HepG2 (cell line): ENCODE measurements around the gene PLSCR4. TPM values are rescaled to one million over a fixed set of nuclear protein-coding genes. Genes with fewer than 3 reads are reported as not detected.
A peak's percentile ranks its signal among the peaks of the same experiment; 100 is the strongest.

ENCODE experiments used
- AKAP8 ChIP-seq: sonication (generic); formaldehyde crosslinking; IDR thresholded peaks from 2 replicates; pipeline ENCODE4 v1.5.1; 2020; ENCODE audit warnings: mild to moderate bottlenecking, missing genetic modification reagents
- ATF1 ChIP-seq: IDR thresholded peaks from 2 replicates; pipeline ENCODE4 v1.6.1; 2016; ENCODE audit warnings: mild to moderate bottlenecking, control low read depth
- CBX5 ChIP-seq: sonication (generic); formaldehyde crosslinking; IDR thresholded peaks from 2 replicates; pipeline ENCODE4 v1.4.0; 2020; ENCODE audit warnings: missing genetic modification reagents, borderline replicate concordance
- CREB1 ChIP-seq, 2 experiments: fragments of 450-650 bp in 1 of 2; IDR thresholded peaks; 2 replicates each; pipeline ENCODE4 v1.6.1; 2016 to 2017; ENCODE audit warnings: control low read depth in 1 of 2, mild to moderate bottlenecking in 1 of 2, missing compliant biosample characterization in 1 of 2, missing genetic modification characterization in 1 of 2
- DBP ChIP-seq: sonication (generic); formaldehyde crosslinking; IDR thresholded peaks from 2 replicates; pipeline ENCODE4 v1.4.0; 2020; ENCODE audit warnings: missing genetic modification reagents; ENCODE audit errors: not compliant biosample characterization
- HMG20B ChIP-seq: conservative IDR thresholded peaks from 2 replicates; pipeline ENCODE4 v1.6.1; 2016; ENCODE audit warnings: missing genetic modification reagents, missing compliant biosample characterization
- NCOA1 ChIP-seq: sonication (generic); formaldehyde crosslinking; IDR thresholded peaks from 2 replicates; pipeline ENCODE4 v1.9.0; 2021; ENCODE audit warnings: missing genetic modification reagents
- NCOA5 ChIP-seq: sonication (generic); formaldehyde crosslinking; IDR thresholded peaks from 2 replicates; pipeline ENCODE4 v1.4.0; 2020; ENCODE audit warnings: missing genetic modification reagents
- NFYC ChIP-seq: IDR thresholded peaks from 2 replicates; pipeline ENCODE4 v1.6.1; 2016; ENCODE audit warnings: missing genetic modification reagents, missing compliant biosample characterization
- NKX3-1 ChIP-seq: sonication (generic); formaldehyde crosslinking; IDR thresholded peaks from 2 replicates; pipeline ENCODE4 v1.5.0; 2020; ENCODE audit warnings: missing genetic modification reagents
- RFX1 ChIP-seq: fragments of 450-650 bp; IDR thresholded peaks from 2 replicates; pipeline ENCODE4 v1.6.1; 2017
- SMAD3 ChIP-seq: sonication (generic); formaldehyde crosslinking; IDR thresholded peaks from 2 replicates; pipeline ENCODE4 v1.4.0; 2020; ENCODE audit warnings: missing genetic modification reagents
- STAT5B ChIP-seq: sonication (generic); formaldehyde crosslinking; IDR thresholded peaks from 2 replicates; pipeline ENCODE4 v1.4.0; 2020; ENCODE audit warnings: missing genetic modification reagents
- TIGD3 ChIP-seq: sonication (generic); formaldehyde crosslinking; IDR thresholded peaks from 2 replicates; pipeline ENCODE4 v1.5.1; 2020; ENCODE audit warnings: mild to moderate bottlenecking, missing genetic modification reagents, borderline replicate concordance
- ZKSCAN5 ChIP-seq: sonication (generic); formaldehyde crosslinking; IDR thresholded peaks from 2 replicates; pipeline ENCODE4 v1.5.1; 2020; ENCODE audit warnings: mild to moderate bottlenecking, missing genetic modification reagents
- ZNF12 ChIP-seq: sonication (generic); formaldehyde crosslinking; IDR thresholded peaks from 2 replicates; pipeline ENCODE4 v1.5.0; 2020; ENCODE audit warnings: missing genetic modification reagents
- ZNF138 ChIP-seq: sonication (generic); formaldehyde crosslinking; IDR thresholded peaks from 2 replicates; pipeline ENCODE4 v1.5.0; 2020; ENCODE audit warnings: mild to moderate bottlenecking, low read depth, missing genetic modification reagents
- ZNF160 ChIP-seq: sonication (generic); formaldehyde crosslinking; IDR thresholded peaks from 2 replicates; pipeline ENCODE4 v1.8.0; 2022; ENCODE audit warnings: mild to moderate bottlenecking, inconsistent platforms, missing genetic modification reagents
- ZNF331 ChIP-seq: sonication (generic); formaldehyde crosslinking; IDR thresholded peaks from 2 replicates; pipeline ENCODE4 v1.4.0; 2020; ENCODE audit warnings: missing genetic modification reagents
- ZNF569 ChIP-seq: sonication (generic); formaldehyde crosslinking; IDR thresholded peaks from 2 replicates; pipeline ENCODE4 v1.5.0; 2020; ENCODE audit warnings: mild to moderate bottlenecking, missing genetic modification reagents, moderate library complexity, borderline replicate concordance
- ZNF660 ChIP-seq: sonication (generic); formaldehyde crosslinking; IDR thresholded peaks from 2 replicates; pipeline ENCODE4 v1.5.1; 2020; ENCODE audit warnings: mild to moderate bottlenecking, low read depth, missing genetic modification reagents, borderline replicate concordance
- ZNF709 ChIP-seq: sonication (generic); formaldehyde crosslinking; IDR thresholded peaks from 2 replicates; pipeline ENCODE4 v1.5.0; 2020; ENCODE audit warnings: mild to moderate bottlenecking, missing genetic modification reagents
- ZNF737 ChIP-seq: sonication (generic); formaldehyde crosslinking; IDR thresholded peaks from 2 replicates; pipeline ENCODE4 v1.5.0; 2020; ENCODE audit warnings: missing genetic modification reagents, mild to moderate bottlenecking, borderline replicate concordance
- ZSCAN22 ChIP-seq: sonication (generic); formaldehyde crosslinking; IDR thresholded peaks from 2 replicates; pipeline ENCODE4 v1.4.0; 2020; ENCODE audit warnings: mild to moderate bottlenecking, missing genetic modification reagents
- ZUFSP ChIP-seq: sonication (generic); formaldehyde crosslinking; IDR thresholded peaks from 2 replicates; pipeline ENCODE4 v1.9.0; 2021; ENCODE audit warnings: missing genetic modification reagents, mild to moderate bottlenecking, borderline replicate concordance
- polyA plus RNA-seq, 8 experiments: library from polyadenylated mRNA; depleted of rRNA in 3 of 8; stranded (reverse) in 7 of 8; unstranded in 1 of 8; fragments of >200 nt; fragmentation: Illumina TruSeq in 4 of 8; extraction: Trizol in 4 of 8; gene quantifications; 2 replicates each; pipeline versions ENCODE4 v1.2.1 to v1.2.3, GENCODE V29; 2011 to 2016; ENCODE audit warnings: low read depth in 4 of 8, missing spikeins in 1 of 8, mixed read lengths in 1 of 8; ENCODE audit not compliant: insufficient read depth in 1 of 8
- total RNA-seq, 5 experiments: library from RNA; depleted of rRNA; stranded (reverse); fragments of >200 nt; fragmentation: Illumina TruSeq; extraction: Trizol; gene quantifications; 2 replicates each; pipeline ENCODE4 v1.2.3, GENCODE V29; 2016; ENCODE audit warnings: low read depth in 1 of 5

PLSCR4 gene
- total and polyA plus RNA-seq, 2 of the 13 experiments (the other 11 are each of a cell fraction or from before 2014, with no cell fraction given), result 1.5 to 59.0 TPM

- TF ChIP-seq ZNF138 (CRISPR knock-in tag), result no peak
- no peak for TF ChIP-seq RFX1
- TF ChIP-seq DBP (CRISPR knock-in tag), result no peak
- TF ChIP-seq STAT5B (CRISPR knock-in tag), result no peak
- TF ChIP-seq HMG20B (CRISPR knock-in tag), result peak; percentile 46; the same call in 1 of the 2 replicates
- no peak for TF ChIP-seq ZNF160
- peak; percentile 41; the same call in 1 of the 2 replicates for TF ChIP-seq ATF1
- no peak for TF ChIP-seq ZNF737 (CRISPR knock-in tag)
- peak; percentile 0; the same call in 1 of the 2 replicates for TF ChIP-seq CREB1 (IDR thresholded peaks at IDR 0.05)
- TF ChIP-seq CREB1 (CRISPR knock-in tag; IDR thresholded peaks at IDR 0.05), result peak; percentile 77
- no peak for TF ChIP-seq NFYC (CRISPR knock-in tag)
- no peak for TF ChIP-seq ZSCAN22
- no peak for TF ChIP-seq NCOA1 (CRISPR knock-in tag)
- TF ChIP-seq NKX3-1, result no peak
- TF ChIP-seq ZKSCAN5 (CRISPR knock-in tag), result peak; percentile 81; the same call in 1 of the 2 replicates
- no peak for TF ChIP-seq TIGD3 (CRISPR knock-in tag)
- peak; percentile 62; the same call in 1 of the 2 replicates for TF ChIP-seq CBX5
- TF ChIP-seq ZUFSP (CRISPR knock-in tag), result no peak
- no peak for TF ChIP-seq AKAP8 (CRISPR knock-in tag)
- TF ChIP-seq ZNF569, result no peak
- peak; percentile 80 for TF ChIP-seq SMAD3 (CRISPR knock-in tag)
- TF ChIP-seq ZNF660 (CRISPR knock-in tag), result no peak
- peak; percentile 72; the same call in 1 of the 2 replicates for TF ChIP-seq ZNF331 (CRISPR knock-in tag)
- TF ChIP-seq ZNF12, result peak; percentile 74; the same call in 1 of the 2 replicates
- TF ChIP-seq ZNF709 (CRISPR knock-in tag), result no peak
- peak; percentile 40; the same call in 1 of the 2 replicates for TF ChIP-seq NCOA5 (CRISPR knock-in tag)
These were observed 28.5 kb downstream of the PLSCR4 start (continued) for GRCh38 chr3:146222204-146223046.
